H9 (cell line): ENCODE data around the gene MAN2C1. TPM values are rescaled to one million over a fixed set of nuclear protein-coding genes. Genes with fewer than 3 reads are reported as not detected.

Source experiments
- DNase-seq: peaks from one replicate; pipeline ENCODE4 v3.0.0-alpha.2; 2017
- H2AFZ ChIP-seq: one replicate; pipeline ENCODE4 v1.6.1; 2013; ENCODE audit warnings: mild to moderate bottlenecking, low read length, control low read depth, moderate library complexity
- H2AK5ac ChIP-seq: 2 replicates; pipeline ENCODE4 v1.6.1; 2013; ENCODE audit warnings: low read length, control low read depth, mixed read lengths; ENCODE audit not compliant: insufficient read length
- H2BK120ac ChIP-seq: one replicate; pipeline ENCODE4 v1.6.1; 2013; ENCODE audit warnings: low read depth, mild to moderate bottlenecking, low read length, control low read depth, inconsistent platforms; ENCODE audit not compliant: poor library complexity, severe bottlenecking
- H2BK12ac ChIP-seq: 2 replicates; pipeline ENCODE4 v1.6.1; 2013; ENCODE audit warnings: low read length, control low read depth, mixed read lengths, low read depth; ENCODE audit not compliant: insufficient read length
- H2BK15ac ChIP-seq: 2 replicates; pipeline ENCODE4 v1.6.1; 2013; ENCODE audit warnings: low read depth, low read length, control low read depth
- H2BK20ac ChIP-seq: one replicate; pipeline ENCODE4 v1.6.1; 2013; ENCODE audit warnings: low read depth, mild to moderate bottlenecking, low read length, control low read depth, inconsistent platforms; ENCODE audit not compliant: poor library complexity, severe bottlenecking
- H2BK5ac ChIP-seq: 2 replicates; pipeline ENCODE4 v1.6.1; 2013; ENCODE audit warnings: low read length, control low read depth, mixed read lengths; ENCODE audit not compliant: insufficient read length
- H3K14ac ChIP-seq: 2 replicates; pipeline ENCODE4 v1.6.1; 2013; ENCODE audit warnings: low read length, control low read depth; ENCODE audit not compliant: insufficient read depth
- H3K18ac ChIP-seq: 2 replicates; pipeline ENCODE4 v1.6.1; 2013; ENCODE audit warnings: low read depth, mild to moderate bottlenecking, mixed read lengths, low read length, control low read depth; ENCODE audit not compliant: insufficient read length
- H3K23ac ChIP-seq: 2 replicates; pipeline ENCODE4 v1.6.1; 2013; ENCODE audit warnings: low read length, control low read depth, mixed read lengths, low read depth; ENCODE audit not compliant: insufficient read length
- H3K23me2 ChIP-seq: 2 replicates; pipeline ENCODE4 v1.6.1; 2013; ENCODE audit warnings: low read depth, mild to moderate bottlenecking, mixed read lengths, low read length, control low read depth; ENCODE audit not compliant: insufficient read length, poor library complexity, severe bottlenecking
- H3K27ac ChIP-seq: 2 replicates; pipeline ENCODE4 v1.5.1; 2013; ENCODE audit warnings: low read length, control low read depth, mixed read lengths, low read depth; ENCODE audit not compliant: insufficient read length
- H3K27me3 ChIP-seq: 2 replicates; pipeline ENCODE4 v1.6.1; 2013; ENCODE audit warnings: low read length, control low read depth, inconsistent platforms; ENCODE audit not compliant: insufficient read depth
- H3K4ac ChIP-seq: 2 replicates; pipeline ENCODE4 v1.6.1; 2013; ENCODE audit warnings: low read depth, mild to moderate bottlenecking, control low read depth, inconsistent platforms, low read length, moderate library complexity
- H3K4me1 ChIP-seq: 2 replicates; pipeline ENCODE4 v1.6.1; 2013; ENCODE audit warnings: low read length, control low read depth, inconsistent platforms; ENCODE audit not compliant: insufficient read depth
- H3K4me2 ChIP-seq: 2 replicates; pipeline ENCODE4 v1.6.1; 2013; ENCODE audit warnings: low read length, control low read depth, mixed read lengths; ENCODE audit not compliant: insufficient read length, insufficient read depth
- H3K56ac ChIP-seq: 2 replicates; pipeline ENCODE4 v1.6.1; 2013; ENCODE audit warnings: low read depth, mild to moderate bottlenecking, mixed read lengths, low read length, control low read depth; ENCODE audit not compliant: insufficient read length
- H3K79me1 ChIP-seq: 2 replicates; pipeline ENCODE4 v1.6.1; 2013; ENCODE audit warnings: low read depth, mild to moderate bottlenecking, moderate library complexity, low read length, control low read depth, inconsistent platforms; ENCODE audit not compliant: insufficient read depth, poor library complexity, severe bottlenecking
- H3K79me2 ChIP-seq: 2 replicates; pipeline ENCODE4 v1.6.1; 2013; ENCODE audit warnings: low read length, control low read depth, inconsistent platforms; ENCODE audit not compliant: insufficient read depth
- H3K9ac ChIP-seq: 2 replicates; pipeline ENCODE4 v1.6.1; 2013; ENCODE audit warnings: low read length, control low read depth, mixed read lengths; ENCODE audit not compliant: insufficient read length; ENCODE audit errors: extremely low read depth
- H3K9me3 ChIP-seq: one replicate; pipeline ENCODE4 v1.6.1; 2013; ENCODE audit warnings: low read depth, low read length, inconsistent platforms; ENCODE audit not compliant: control insufficient read depth
- H3T11ph ChIP-seq: one replicate; pipeline ENCODE4 v1.6.1; 2013; ENCODE audit warnings: mild to moderate bottlenecking, low read length, control low read depth, inconsistent platforms
- H4K20me1 ChIP-seq: one replicate; pipeline ENCODE4 v1.6.1; 2013; ENCODE audit not compliant: control insufficient read depth, insufficient read length, insufficient read depth
- H4K5ac ChIP-seq: 2 replicates; pipeline ENCODE4 v1.6.1; 2013; ENCODE audit warnings: low read depth, mild to moderate bottlenecking, mixed read lengths, low read length, control low read depth; ENCODE audit not compliant: insufficient read length
- H4K8ac ChIP-seq: replicated peaks from 2 replicates; pipeline ENCODE4 v1.6.1; 2013; ENCODE audit warnings: low read length, control low read depth, mixed read lengths, low read depth; ENCODE audit not compliant: insufficient read length
- H4K91ac ChIP-seq: 2 replicates; pipeline ENCODE4 v1.6.1; 2013; ENCODE audit warnings: low read depth, mild to moderate bottlenecking, moderate library complexity, mixed read lengths, low read length, control low read depth; ENCODE audit not compliant: insufficient read length
- H3K27ac Mint-ChIP-seq, 3 experiments: 2 replicates in 2 of 3; 3 replicates in 1 of 3; pipeline ENCODE4 v1.8.0; 2020 to 2021; ENCODE audit warnings: mixed read lengths in 3 of 3, mild to moderate bottlenecking in 1 of 3, moderate library complexity in 1 of 3
- H3K27me3 Mint-ChIP-seq: 2 replicates; pipeline ENCODE4 v1.8.0; 2021; ENCODE audit warnings: low read depth, mild to moderate bottlenecking, moderate library complexity, mixed read lengths
- H3K36me3 Mint-ChIP-seq, 3 experiments: 2 replicates in 2 of 3; 3 replicates in 1 of 3; pipeline ENCODE4 v1.8.0; 2020 to 2021; ENCODE audit warnings: low read depth in 3 of 3, mixed read lengths in 3 of 3; ENCODE audit not compliant: insufficient read depth in 1 of 3
- H3K4me1 Mint-ChIP-seq, 2 experiments: 2 replicates each; pipeline ENCODE4 v1.8.0; 2020; ENCODE audit warnings: mixed read lengths in 2 of 2
- H3K4me3 Mint-ChIP-seq, 2 experiments: 2 replicates in 1 of 2; 3 replicates in 1 of 2; pipeline ENCODE4 v1.8.0; 2020 to 2021; ENCODE audit warnings: mild to moderate bottlenecking in 2 of 2, mixed read lengths in 2 of 2, moderate library complexity in 1 of 2
- H3K9me3 Mint-ChIP-seq, 2 experiments: 2 replicates in 1 of 2; 3 replicates in 1 of 2; pipeline ENCODE4 v1.8.0; 2020; ENCODE audit warnings: mild to moderate bottlenecking in 2 of 2, mixed read lengths in 2 of 2, moderate library complexity in 1 of 2
- WGBS: extraction: QIAGEN DNeasy Blood & Tissue Kit; methylation state at CpG from one replicate; pipeline ENCODE4 v1.1.7; 2013; ENCODE audit warnings: missing lambda C conversion rate, low lambda C conversion rate, mixed read lengths; ENCODE audit not compliant: insufficient read length; ENCODE audit errors: extremely low coverage; 5-methylcytosine and 5-hydroxymethylcytosine counted together
- total RNA-seq: library from RNA; stranded (reverse); gene quantifications from 2 replicates; pipeline ENCODE4 v1.2.1, GENCODE V29; 2021
- TF ChIP-seq, protein P1 (sequence below): fragments of 200-600 bp; sonication (generic); conservative IDR thresholded peaks from 3 replicates; pipeline ENCODE4 v1.8.0; 2021; ENCODE audit warnings: antibody characterized with exemption, mild to moderate bottlenecking

MAN2C1 gene
- total RNA-seq, 1 experiment from 2014 or later: 112 TPM

DNA sequence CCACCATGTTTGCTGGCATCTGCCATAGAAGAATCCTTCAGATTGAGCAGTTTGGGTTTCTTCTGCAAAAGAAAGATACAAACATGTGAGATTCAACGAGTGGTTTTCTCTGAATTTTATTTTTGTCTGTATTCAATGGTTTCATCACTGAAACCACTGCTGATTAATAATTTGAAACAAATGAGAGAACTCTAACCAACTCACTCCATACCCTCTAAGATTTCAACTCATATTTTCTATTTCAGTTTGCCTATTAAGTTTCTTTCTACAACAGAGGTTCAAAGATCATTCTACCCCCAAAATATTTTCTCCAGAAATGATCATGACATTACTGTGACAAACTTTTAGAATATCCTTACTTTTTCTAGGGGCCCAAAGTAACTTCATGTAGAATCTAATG, 38.7 kb upstream of the MAN2C1 start:
- Histone ChIP-seq H3K79me1 (no peaks in the 10 kb centered on the region), H3K27me3 (no peaks in the 10 kb centered on the region), H2BK120ac (no peak overlapping the region), H3K56ac (no peak overlapping the region), H3K18ac (no peak overlapping the region), H4K8ac (no peak overlapping the region), H2BK12ac (no peak overlapping the region), H3K14ac (no peak overlapping the region), H2BK5ac (no peak overlapping the region), H2BK15ac (no peak overlapping the region), H4K91ac (no peak overlapping the region), H2BK20ac (no peak overlapping the region), H3K9ac (no peak overlapping the region), H3K79me2 (no peaks in the 10 kb centered on the region), H2AK5ac (no peak overlapping the region), H2AFZ (no peak overlapping the region), H3K23me2 (no peaks in the 10 kb centered on the region), H4K5ac (no peak overlapping the region), H3T11ph (no peak overlapping the region), H3K27ac (no peak overlapping the region), H3K9me3 (no peaks in the 10 kb centered on the region), H3K4me1 (no peaks in the 10 kb centered on the region), H3K4ac (no peak overlapping the region), H3K23ac (no peak overlapping the region), H3K4me2 (no peak overlapping the region), H4K20me1 (no peaks in the 10 kb centered on the region)
- no peak overlapping the region for H3K4me3 Mint-ChIP-seq
- H3K27ac Mint-ChIP-seq: no peak overlapping the region
- H3K9me3 Mint-ChIP-seq: no peaks in the 10 kb centered on the region
- H3K36me3 Mint-ChIP-seq: peaks cover 56 to 95% (median 92%) of the 10 kb centered on the region in 3 experiments
- TF ChIP-seq, protein P1, sequence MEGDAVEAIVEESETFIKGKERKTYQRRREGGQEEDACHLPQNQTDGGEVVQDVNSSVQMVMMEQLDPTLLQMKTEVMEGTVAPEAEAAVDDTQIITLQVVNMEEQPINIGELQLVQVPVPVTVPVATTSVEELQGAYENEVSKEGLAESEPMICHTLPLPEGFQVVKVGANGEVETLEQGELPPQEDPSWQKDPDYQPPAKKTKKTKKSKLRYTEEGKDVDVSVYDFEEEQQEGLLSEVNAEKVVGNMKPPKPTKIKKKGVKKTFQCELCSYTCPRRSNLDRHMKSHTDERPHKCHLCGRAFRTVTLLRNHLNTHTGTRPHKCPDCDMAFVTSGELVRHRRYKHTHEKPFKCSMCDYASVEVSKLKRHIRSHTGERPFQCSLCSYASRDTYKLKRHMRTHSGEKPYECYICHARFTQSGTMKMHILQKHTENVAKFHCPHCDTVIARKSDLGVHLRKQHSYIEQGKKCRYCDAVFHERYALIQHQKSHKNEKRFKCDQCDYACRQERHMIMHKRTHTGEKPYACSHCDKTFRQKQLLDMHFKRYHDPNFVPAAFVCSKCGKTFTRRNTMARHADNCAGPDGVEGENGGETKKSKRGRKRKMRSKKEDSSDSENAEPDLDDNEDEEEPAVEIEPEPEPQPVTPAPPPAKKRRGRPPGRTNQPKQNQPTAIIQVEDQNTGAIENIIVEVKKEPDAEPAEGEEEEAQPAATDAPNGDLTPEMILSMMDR: no peak
- no peaks in the 10 kb centered on the region for H3K27me3 Mint-ChIP-seq
- no peak for DNase-seq
- WGBS: no CpG with 5 or more reads among the region's 1 CpG
- no peaks in the 10 kb centered on the region for H3K4me1 Mint-ChIP-seq
